Suppressor macrophage treated with lipopolysaccharide for 4 hours (primary cell): ENCODE data around the gene MRGPRE.

Experiments
- DNase-seq: peaks from one replicate; pipeline ENCODE4 v3.0.0-alpha.2; 2020

The MRGPRE gene

DNA sequence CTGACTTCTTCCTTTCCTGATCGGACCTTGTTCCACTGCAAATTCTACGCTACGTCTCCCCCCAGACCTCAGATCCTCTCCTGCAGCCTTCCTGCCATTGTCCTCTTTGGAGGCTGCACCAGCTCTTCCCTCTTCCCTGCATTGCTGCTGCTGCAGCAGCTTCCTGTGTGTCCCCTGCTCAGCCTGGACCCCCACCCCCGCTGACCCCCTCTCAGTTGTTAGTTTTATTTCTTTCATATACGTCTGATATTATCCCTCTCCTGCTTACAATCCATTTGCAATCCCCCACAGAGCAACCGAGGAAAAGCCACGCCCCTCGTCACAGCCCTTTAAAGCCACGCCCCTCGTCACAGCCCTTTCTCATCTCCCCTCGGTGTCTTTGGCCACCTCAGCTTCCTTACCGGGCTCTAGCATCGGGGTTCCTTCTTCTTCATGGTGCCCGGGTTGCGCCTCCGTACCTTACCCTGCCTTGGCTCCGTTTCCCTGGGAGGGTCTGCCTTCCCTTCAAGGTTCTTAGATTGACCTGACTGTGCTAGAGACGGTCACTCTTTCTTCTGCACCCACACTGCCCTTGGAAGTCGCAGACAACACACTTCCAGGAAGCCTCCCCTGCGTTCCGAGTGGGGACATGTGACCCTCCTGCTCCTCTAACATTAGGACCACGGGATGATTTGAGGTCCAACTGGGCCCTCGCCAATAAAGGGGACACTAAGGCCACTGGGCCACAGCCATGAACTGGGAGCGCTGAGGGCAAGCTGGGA, 18.4 kb downstream of the MRGPRE start:
- no peak for DNase-seq

DNA sequence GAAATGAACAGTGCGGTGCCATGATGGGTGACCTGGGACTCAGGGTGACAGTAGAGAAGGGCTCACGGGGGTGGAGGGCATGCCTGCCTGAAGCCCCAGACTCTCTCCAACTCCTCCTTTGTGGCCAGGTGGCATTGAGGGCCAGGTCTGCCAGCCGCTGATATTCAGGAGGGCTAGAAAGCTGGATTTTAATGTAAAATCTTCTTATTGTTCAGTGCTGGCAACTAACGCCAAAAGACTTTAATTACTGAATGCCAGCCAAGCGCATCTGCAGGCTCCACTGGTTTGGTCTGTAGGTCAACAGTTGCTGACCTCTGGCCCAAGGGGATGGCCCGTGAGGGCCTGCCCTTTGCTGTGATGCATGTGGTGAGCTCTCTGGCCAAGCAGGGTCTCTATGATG, 23.9 kb downstream of the MRGPRE start:
- no peak for DNase-seq

DNA sequence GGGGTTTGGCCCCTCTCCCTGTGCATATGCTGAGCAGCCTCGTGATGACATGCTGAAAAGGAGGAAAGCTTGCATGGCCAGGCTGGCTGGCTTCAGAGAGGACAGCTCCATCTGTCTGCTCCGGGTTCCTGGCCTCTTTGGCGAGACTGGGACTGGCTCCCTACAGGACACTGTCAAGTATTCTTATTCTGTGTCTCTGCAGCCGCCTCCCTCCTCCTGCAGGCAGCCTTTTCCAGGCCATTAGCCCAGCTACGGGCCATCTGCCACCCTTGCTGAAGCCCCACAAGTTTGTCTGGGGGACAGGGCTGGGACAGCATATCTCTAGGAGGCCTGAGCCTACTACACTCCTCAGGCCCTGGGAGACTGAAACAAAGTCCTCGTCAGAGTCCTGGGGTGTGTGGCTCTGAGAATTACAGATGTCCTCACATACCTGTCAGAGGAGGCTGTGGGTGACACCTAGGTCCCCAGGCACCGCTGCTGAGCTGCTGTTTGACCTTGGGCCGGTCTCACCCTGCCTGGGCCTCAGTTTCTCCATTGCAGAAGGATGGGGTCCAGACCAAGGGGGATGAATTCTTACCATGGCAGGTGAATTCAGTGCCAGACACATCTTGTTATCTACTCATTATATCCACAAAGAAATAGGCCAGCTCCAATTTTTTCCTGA, 24.6 kb downstream of the MRGPRE start:
- DNase-seq = no peak

DNA sequence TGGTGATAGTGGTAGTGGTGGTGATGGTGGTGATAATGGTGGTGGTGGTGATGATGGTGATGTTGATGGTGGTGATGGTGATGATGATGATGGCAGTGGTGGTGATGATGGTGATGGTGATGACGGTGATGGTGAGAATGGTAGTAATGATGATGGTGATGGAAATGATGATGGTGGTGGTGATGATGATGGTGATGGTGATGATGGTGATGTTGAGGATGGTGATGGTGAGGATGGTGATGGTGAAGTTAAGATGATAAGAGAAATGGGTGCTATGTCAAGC, 25.4 kb downstream of the MRGPRE start:
- DNase-seq = no peak

DNA sequence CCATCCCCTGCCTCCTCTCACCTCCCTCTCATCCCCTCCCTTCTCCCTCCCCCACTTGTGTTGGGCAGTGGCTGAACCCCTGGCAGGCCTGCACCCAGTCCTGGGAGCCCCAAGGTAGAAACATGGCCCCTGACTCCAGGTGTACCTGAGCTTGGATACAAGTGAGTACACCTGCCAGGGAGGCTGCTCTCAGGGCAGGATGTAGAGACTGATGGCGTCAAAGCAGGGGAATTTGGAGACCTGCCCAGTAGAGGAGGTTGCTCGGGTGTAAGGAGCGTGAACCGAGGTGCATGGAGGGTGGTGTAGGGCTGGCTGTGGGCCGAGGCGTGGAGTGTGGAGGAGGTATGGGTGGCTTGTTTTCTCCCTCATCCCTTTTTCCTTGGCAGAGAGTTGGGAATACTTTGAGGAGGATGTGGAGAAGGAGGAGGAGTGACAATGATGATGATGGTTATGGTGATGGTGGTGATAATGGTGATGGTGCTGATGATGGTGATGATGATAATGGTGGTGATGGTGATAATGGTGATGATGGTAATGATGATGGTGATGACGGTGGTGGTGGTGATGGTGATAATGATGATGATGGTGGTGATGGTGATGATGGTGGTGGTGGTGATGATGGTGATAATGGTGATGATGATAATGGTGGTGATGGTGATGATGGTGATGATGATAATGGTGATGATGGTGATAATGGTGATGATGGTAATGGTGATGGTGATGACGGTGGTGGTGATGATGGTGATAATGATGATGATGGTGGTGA, 25.9 kb downstream of the MRGPRE start:
- no peak for DNase-seq

DNA sequence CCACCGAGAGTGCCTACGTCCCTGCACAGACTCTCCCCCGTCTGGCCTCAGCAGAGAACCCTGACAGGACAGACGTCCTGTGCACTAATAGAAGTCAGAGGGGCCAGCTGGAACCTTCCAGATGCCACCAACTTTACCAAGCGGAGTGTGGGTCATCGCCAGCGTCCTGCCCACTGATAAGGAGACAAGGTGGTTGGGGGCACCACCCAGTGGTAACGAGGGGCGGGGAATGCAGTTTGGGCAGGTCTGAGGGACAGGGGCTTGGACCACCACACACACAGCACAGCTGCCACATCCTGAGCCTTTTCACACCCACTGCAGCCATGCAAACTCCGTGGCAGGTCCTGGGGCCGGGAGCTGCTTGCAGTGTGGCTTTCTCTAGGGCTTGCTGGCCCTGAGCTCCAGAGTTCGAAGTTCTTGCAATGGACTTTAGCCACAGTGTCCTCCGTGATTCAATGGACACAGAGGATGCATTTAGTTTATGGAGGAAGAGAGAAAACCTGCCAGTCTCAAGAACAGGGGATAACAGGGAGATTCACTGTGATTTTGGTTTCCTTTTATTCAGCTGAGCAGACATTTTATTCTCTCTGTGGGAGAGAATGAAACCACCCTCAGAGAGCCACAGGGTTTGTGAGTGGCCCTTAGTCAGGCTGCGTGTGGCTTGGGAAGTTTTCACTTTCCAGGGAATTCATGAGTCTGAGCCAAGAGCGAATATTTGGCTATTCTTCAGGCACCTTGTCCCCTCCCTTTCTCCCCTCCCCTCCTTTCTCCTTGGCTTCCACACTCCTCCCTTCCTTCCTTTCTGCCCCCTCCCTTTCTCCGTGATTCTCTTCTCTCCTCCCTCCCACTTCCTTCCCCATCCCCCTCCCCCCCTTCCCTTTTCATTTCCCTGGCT, 26.7 kb downstream of the MRGPRE start:
- DNase-seq = no peak

DNA sequence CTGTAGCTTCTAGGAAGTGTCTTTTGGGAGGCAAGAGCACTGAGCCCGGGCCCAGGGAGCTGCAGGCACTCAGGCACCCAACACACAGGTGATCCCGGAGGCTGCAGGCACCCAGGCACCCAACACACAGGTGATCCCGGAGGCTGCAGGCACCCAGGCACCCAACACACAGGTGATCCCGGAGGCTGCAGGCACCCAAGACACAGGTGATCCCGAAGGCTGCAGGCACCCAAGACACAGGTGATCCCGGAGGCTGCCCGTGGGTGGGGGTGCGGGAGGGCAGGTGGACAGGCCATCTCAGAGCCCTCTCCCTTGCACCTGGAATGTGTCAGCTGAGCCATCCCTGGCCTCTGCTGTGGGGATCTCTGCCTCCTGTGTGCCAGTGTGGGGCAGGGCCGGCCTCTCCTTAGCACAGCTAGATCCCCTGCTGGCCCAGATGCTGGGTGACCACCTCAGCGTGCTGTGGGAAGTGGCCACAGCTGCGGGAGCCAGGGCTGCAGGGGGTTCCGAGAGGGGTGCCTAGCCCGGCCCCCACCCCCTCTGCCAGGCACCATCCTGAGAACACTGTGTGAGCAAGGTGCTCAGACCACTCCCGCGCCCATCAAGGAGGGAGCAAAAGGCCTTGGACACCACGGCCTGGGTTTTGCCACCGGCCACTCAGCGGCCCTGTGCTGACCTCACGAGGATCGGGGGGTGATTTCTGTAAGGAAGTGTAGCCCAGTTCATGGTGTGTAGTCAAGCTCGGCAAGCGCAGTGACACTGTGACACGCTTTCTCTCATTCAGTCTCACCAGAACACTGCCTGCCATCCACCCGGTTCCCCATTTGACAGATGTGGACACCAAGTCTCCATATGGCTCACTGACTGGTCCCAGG, 27.8 kb downstream of the MRGPRE start:
- no peak for DNase-seq

DNA sequence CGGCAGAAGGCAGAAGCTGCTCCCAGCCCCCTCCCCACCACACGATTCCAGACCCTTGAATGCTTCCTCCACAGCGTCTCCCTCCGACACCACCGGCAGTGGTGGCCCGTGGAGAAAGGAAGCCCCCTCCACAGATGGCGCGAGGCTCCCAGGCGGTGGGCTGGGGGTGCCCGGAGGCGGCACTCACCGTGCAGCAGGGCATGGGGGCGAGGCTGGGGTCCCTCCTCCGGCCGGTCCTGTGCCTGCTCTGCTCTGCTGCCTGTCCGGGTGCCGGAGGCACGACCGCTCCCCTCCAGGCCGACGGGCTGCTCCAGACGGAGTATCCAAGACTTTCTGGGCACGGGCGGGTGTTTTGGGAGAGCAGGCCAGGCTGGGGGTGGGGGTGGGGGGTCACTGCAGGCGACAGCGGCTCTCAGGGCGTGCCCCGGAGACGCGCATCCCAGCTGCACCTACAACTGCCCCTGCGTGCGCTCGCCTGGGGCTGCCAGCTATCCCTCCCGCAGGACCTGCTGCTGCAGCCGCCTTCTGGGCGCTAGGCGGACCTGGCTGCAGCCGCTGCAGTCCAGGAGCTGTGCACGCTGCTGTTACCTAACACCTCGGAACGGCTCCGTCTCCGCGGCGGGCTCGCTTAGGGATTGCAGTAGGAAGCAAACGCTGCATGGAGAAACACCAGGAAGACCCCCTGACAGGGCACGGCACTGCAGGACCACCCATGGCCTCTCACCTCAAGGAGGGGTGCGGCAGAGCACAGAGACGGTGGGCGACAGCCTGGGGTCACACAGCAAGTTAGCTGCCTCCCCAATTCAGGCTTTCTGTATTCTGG, 28.8 kb downstream of the MRGPRE start:
- no peak for DNase-seq

DNA sequence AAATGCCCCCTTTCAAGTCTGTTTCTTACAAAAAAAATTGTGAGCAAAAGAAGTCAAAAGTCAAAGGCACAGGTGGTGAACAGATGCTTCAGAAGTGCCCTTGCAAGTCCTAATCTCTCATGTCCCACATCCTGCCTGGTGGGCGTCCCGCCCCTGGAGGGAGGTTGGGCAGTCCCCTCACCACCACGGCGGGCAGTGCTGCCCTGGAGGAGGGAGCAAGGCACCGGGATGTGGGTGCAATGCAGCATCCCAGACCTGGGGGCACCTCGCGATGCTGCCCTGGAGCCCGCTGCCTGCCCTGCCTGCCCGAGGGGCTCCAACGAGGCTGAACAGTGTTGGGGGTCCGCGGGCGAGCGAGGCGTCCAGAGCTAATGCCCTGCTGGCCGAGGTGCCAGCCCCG, 29.5 kb downstream of the MRGPRE start:
- no peak for DNase-seq

DNA sequence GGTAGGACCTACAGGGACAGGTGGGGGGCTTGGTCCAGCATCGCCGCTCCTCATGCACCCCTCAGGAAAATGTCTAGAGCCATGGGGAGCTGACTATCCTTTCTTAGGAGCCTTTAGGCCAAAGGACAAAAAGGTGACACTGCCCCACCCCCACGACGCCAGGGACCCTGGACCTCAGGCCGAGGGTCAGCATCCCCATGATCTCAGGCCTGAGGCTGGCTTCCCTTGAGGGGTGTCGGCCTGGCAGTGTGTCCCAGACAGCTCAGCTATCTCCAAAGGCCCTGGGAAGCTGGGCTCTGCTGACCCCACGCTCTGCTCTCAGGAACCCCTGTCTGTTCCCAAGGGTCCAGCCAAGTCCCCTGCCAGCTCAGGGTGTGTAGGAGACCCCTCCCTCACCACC, 29.9 kb downstream of the MRGPRE start:
- no peak for DNase-seq

DNA sequence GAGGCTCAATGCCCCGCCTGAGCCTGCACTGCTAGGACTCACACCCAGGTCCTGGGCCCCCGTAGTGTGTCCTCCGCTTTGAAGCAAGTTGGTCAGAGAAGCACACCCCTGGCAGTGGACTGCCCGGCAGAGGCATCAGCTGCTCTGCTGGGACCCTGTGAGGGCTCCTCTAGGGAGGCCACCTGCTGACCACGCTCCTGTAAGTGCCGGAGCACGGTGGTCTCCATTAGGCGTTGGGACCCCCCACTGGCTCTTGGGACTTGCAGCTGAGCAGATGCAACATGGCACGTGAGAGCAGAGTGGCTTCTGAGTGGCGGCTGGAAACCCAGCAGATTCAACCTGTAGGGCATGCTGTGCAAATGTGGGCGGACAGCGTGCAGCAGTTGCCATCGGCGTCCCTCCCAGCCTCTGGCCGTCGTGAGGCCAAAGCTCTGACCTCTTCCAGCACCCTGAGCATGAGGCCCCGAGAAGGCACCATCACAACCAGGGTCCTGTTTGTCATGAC, 30.5 kb downstream of the MRGPRE start:
- no peak for DNase-seq

DNA sequence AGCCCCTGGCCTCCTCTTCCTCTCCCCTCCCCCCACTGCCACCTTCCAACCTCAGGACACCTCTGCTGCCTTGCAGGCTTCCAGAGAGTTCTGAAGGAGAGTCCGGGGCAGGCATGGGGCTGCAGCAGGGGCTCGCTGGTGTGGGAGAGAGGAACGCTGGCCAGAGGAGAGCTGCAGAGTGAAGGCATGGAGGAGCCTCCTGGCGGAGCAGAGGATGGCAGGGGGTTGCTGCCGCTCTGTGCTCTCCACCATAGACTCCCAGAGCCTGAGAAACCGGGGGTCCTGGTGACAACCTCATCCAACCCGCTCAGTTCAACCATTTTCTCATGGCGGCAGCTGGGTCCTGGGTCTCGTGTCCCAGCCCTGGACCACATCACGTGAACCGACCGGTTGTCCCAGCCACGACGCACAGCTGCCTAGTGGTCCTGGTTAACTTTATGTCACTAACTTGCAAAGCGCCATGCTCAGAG, 31.1 kb downstream of the MRGPRE start:
- no peak for DNase-seq

DNA sequence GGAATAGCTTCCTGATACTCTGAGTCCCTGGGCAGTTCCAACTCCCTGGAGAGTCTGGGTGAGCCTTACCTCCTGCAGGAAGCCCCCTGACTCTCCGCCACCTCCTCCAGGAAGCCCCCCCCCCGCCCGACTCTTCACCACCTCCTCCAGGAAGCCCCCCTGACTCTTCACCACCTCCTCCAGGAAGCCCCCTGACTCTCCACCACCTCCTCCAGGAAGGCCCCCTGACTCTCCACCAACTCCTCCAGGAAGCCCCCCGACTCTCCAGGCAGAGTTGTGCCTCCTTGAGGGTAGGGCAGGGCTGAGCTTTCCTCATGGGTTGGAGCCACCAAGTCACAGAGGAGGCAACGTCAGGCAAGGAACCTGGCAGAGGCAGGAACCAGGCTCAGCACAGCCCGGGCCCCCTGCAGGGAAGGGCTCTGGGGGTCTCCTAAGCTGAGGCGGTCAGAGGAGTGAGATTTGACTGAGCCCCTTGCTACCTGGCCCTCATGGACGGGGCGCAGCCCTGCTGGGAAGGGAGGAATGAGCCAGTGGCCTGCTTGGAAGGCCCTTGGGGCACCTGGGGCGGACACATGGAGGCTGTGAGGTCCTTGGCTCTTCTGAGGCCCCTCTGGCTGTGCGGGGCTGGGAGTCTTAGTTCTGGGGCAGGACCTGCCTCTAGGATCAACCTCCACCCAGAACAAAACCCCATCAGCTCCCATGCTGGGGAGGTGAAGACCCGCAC, 31.7 kb downstream of the MRGPRE start:
- DNase-seq = no peak

DNA sequence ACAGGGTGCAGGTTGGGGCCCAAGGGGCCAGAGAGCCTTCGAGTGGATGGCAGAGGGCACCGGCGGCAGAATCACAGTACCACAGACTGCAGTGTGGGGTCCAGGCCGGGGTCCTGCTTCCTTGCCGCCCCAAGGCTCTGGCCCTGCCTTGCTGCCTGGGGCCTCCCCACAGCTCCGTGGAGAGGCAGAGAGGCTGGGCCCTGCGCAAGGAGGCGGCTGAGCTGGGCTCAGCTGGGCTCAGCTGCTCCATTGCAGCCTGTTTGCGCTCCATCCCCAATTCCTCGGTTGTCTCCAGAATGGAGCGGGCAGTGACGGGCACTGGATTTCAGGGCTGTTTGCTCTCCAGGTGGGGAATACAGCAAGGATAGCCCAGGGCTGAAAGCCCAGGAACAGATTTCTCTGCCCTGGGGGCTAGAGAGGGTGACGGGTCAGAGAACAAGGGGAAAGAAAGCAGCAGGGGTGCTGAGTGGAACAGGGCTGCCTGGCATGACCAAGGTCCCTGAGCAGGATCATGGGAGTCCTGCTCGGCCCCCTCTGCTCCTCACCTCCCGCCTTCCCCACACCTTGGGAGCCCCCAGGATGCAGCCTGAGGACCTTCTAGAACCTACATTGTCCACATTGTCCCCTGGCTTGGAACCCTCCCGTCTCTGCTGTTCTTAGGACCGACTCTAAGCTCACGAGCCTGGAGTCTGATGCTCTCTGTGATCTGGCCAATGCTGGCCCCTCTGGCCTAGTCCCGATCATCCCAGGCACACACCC, 32.5 kb downstream of the MRGPRE start:
- no peak for DNase-seq

DNA sequence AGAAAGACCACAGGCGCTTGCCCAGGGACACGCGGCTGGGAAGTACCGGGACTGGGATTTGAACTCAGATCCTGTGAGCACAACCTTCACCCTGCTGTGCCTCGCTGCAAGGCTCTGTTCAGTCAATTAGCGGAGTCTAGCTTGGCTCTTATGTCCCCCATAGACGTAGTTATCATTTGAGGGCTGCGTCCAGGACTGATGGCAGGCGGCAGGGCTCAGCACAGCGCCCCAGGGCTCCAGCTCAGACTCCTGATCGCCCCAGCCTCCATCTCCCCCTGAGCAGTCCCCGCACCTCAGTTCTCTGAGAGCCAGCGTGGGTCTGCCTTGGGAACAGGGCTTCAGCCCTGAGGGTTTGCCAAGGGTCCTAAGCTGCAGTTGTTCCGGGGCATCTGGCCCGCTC, 33.4 kb downstream of the MRGPRE start:
- no peak for DNase-seq

DNA sequence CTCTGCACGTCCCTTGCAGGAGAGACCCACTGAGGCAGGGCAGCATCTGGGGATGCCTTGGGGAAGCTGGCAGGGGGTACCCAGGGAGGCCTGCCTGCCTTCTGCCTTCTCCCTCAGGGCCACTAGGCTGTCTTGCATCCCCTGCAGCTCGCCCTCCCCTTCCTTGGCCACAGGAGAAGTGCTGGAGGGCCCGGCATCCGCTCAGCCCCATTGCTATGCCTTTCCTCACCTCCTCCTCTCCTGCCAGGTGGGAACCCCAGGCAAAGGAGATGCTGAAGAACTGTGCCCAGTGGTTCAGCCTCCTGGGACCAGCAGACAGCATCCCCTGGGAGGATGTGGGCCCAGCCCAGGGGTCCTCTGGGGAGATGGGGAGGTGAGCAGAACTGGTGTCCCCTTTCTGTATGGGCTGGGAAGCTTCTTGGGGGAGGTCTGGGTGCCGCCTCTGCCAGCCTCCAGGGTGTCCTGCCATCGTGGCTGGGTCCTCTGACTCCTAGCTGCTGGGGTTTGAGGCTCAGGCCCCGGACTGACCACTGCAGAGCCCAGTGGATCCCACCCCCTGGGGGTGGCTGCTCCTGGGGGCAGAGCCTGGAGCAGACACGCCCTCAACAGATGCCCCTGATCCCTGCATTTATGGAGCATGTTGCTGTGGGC, 34.2 kb downstream of the MRGPRE start:
- DNase-seq = no peak

DNA sequence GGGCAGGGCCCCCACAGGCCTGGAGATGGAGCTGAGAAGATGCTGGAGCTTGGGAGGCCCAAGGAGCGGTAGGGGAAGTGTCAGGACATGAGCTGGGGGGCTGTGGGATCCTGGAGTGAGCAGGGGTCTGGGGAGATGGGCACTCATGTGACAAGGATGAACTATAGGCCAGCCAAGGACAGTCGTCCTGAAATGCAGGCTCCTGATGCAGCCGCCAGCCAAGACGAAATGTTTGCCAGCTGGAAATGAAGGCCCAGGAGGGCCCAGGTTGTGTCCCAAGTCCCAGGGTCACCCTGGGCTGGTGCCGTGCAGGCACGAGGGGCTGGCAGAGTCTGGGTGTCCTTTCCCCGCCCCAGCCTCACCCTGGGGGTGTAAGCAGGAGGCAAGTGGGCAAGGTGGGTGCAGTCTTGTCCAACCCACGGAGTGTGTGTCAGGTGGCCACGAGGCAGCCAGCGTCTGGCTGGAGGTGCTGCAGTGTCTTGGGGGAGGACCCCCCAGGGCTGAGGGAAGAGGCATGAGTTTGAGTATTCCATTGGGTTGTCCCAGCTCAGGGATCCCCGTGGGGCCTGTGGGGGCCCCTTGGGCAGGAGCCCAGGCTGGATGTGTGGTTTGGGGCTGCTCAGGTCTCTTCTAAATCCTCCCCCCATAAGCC, 35.0 kb downstream of the MRGPRE start:
- DNase-seq = no peak
